ENCODE data around the gene PRRX2.
"Not testable (repeated sequence)": the region's sequence is repeated elsewhere in the genome, so short reads cannot be mapped to it uniquely, and the experiment has no call there.

The PRRX2 gene

DNA sequence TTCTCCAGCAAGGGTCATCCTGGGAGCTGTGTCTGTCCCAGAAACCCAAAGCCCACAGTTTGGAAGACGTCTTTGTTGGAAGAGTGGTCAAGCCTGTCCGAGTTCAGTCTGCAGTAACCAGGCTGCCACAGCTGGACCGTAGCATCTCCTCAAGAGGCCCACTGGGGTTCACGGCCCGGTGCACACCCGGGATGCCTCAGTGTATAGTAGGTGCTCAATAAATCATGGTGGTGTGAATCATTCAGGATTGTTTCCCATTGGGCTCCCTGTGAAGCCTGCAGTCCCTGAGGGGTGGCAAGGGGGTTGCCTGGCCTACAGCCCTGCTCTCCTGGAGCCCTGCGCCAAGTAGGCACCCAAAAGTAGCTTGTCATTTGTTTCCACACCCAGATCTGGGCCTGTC, 10.3 kb upstream of the PRRX2 start:
- no peak for DNase-seq

DNA sequence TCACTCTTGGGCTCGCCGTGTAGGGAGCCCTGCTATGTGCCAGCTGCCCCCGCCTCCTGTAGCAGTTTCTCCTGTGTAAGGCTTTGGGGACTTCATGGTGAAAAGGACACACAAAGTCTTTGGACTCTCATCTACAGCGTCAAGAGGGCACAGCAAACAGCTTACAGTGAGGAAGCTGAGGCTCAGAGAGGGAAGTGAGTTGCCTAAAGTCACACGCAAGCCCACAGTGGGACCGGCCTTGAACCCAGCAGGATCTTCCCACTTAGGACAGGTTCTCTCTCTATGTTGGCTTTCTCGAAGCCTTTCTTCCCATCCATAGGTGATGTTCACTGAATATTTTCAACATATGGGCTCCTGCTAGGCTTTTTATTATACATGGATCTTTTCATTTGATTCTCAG, 9.8 kb upstream of the PRRX2 start:
- DNase-seq, result no peak

GRCh38 chr9:129656795-129657390, 8.6 kb upstream of the PRRX2 start:
- DNase-seq, result peak; percentile 78

DNA sequence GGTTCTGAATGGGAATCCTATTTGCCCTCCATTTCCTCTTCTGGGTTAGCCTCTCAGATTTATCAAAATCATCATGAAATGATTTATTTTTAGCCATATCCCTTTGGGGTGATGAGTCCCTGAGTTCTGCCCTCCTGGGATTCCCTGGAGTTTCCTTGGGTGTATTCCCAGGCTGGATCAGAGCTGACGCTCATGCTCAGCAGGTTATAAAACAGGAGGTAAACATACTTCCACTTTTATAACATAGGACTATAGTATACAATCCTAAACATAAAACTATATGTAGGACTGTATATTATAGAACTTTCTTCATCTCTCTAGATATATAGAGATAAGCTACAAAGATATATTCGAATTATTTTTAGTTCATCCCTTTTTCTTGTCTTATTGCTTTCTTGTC, 4.4 kb upstream of the PRRX2 start:
- no peak for DNase-seq

- not testable (repeated sequence) for DNase-seq
Observed at GRCh38 chr9:129662239-129662638, 3.2 kb upstream of the PRRX2 start.

DNA sequence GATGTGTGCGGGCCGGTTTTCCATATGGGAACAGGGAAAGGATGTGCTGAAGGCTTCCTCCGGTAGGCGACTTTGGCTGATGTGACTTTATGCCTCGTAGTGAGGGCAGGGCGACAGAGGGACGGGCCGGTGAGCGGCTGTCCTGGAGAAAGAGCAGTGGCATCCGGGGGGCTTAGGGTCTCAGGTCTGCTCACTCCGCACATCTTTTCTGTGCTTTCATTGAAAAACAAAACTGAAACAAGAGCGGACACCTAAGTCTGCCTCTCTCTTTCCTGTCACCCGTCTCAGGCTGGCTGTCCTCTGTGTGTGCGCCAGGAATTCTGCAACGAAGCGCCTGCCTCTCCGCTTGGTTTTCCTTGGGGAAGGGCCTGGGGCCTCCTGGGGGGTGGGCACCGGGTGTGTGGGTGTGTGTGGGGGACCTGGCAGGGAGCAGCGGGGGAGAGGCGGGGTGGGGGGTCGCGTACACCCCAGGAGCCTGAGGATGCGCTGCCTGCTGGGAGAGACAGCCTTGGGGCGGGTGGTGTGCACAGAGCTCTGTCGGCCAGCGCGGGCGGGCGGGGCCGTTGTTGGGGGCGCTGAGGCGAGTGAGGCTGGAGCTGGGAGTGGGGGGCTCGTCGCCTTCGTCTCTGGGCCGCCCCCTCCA, 580 bp upstream of the PRRX2 start:
- no peak for DNase-seq

DNA sequence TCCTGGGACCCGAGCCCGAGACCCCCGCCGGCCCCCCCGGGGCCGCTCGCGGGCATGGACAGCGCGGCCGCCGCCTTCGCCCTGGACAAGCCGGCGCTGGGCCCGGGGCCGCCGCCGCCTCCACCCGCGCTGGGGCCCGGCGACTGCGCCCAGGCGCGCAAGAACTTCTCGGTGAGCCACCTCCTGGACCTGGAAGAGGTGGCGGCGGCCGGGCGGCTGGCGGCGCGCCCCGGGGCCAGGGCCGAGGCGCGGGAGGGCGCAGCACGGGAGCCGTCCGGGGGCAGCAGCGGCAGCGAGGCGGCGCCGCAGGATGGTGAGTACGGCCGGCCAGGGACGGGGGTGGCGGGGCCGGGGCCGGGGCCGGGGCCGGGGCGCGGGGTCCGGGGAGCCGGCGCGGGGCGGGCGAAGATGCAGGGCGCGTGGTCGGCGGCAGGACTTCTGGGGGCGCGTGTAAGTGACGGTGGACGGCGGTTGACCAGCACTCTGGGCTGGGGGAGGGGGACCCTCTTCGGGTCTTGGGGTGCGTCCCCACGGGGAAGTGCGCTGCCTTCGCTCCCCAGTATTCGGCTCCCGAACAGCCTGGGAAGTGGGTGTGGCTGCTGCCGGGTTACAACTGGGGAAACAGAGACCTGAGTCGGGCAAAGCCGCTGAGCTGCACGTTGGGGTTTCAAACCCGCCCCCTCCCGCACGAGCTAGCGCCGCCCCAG, 520 bp downstream of the PRRX2 start:
- DNase-seq, result no peak

- no peak for DNase-seq
Observed at GRCh38 chr9:129666575-129666974, 1.1 kb downstream of the PRRX2 start.

DNA sequence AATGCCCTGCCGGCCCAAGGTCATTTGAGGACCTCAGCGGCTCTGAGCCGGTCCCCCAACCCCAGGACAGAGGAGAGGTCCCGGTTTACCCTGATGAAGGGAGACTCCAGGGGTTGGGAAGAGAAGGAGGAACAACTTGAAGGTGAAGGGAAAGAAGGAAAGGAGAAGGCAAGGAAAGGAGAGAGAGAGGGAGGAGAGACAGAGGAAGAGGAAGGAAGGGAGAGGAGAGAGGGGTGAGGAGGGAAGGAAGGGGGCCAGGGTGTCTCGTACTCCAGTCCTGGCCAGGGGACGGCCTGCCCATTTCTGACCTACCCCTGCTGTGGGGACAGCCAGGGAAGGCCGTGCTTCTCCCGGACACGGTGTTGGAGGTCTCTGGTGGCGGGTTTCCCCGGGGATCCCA, 1.9 kb downstream of the PRRX2 start:
- no peak for DNase-seq

DNA sequence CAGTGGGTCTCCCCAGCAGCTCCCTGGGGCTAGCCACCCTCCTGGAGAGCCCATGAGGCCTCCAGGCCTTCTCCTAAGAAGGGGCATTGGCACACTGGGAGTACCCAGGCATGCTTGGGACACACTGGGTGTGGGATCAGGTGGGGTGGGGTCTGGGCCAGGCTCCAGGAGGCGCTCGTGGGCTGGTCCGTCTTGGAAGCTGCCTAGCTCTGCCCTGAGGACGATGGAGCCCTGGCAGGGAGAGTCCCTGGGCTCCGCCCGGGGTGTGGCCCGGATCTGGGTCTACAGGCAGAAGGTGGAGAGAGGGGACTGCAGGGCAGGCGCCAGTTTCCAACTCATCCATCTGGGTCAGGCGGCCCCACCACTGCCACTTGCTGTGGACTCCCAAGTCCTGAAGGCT, 2.4 kb downstream of the PRRX2 start:
- no peak for DNase-seq

GRCh38 chr9:129669141-129669718, 3.8 kb downstream of the PRRX2 start:
- peak; percentile 81 for DNase-seq

DNA sequence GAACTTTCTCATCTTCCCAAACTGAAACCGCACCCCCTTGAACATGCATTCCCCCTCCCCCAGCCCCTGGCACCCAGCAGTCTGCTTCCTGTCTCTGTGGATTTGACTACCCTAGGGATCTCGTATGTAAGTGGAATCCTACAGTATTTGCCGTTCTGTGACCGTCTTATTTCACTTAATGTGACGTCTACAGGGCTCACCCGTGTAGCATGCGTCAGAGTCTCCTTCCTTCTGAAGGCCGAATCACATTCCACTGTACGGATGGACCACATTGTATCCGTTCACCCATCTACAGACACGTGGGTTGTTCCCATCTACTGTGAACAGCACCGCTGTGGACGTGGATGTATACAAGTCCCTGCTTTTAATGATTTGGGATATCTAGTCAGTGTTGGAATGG, 4.5 kb downstream of the PRRX2 start:
- no peak for DNase-seq

DNA sequence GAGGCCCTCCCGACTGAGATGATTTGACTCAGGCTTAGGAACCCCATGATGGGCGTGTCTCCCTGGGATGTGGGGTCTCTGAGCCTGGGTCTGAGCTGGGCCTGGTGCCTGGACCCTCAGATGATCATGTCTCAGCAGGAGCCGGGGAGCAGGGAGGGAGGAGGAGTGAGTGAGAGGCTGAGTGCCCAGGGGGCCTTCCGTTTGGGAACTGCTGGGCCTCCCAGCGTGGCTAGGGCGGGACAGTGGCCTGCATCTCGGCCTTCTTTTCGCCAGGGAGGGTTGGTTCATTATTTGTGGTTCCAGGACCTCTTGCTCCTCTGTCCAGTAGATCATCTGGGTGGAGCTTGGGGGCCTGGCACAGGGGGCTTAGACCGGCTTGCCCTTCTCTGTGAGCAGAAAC, 5.6 kb downstream of the PRRX2 start:
- DNase-seq, result no peak

DNA sequence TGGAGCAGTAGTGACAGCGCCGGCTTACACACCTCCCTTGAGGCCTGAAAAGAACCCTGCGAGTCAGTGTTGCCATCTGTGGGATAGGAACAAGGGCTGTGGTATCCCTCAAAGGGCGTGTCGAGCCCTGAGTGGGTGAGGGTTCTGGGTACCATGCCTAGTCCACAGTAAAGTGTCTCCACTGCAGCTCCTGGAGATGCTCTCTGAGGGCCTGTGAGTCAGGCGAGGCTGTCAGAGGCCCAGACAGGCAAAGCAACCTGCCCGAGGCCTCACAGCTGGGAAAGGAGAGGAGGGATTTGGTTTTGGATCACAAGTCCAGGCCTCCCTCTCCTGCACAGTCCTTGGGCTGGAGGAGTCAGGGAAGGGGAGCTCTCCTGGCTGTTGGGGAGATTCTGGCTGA, 6.1 kb downstream of the PRRX2 start:
- no peak for DNase-seq

DNA sequence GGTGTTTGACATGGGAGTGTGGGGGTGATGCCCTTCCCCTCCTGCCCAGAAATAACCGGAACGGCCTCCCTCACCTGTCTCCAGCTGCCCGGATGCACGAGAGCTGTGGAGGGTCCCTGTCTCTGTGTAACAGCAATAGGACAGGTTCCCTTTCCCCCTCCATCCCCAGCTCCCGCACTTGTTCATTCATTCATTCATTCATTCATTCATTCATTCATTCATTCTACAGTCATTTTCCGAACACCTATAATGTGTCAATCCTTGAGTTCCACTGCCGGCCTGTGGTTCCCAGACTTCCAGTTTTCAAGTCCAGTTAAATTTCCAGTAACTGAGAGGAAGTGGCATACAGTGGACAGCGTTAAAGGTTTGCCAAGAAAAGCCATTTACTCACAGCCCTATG, 7.3 kb downstream of the PRRX2 start:
- no peak for DNase-seq

- no peak for DNase-seq
Observed at GRCh38 chr9:129673602-129674001, 8.2 kb downstream of the PRRX2 start.

- DNase-seq, result no peak
Observed at GRCh38 chr9:129674229-129674628, 8.8 kb downstream of the PRRX2 start.

DNA sequence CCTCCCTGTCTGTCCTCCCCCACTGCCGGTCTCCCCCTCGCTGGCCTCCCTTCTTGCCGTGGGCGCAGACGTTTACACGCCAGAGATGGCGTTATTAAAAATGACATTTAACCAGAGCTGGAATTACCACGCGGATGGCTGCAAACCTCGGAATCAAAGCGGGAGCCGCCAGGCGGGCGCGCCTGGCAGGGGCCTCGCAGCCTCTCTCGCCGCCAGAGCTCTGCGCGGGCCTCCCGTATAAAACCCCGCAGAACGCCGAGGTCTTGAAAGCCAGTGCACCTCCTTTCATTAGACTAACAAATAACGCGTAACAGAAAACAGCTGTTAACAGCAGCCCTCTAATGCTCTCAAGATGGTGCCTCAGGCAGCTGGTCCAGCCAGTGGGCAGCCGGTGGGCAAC, 10.2 kb downstream of the PRRX2 start:
- no peak for DNase-seq

GRCh38 chr9:129676287-129676686, 10.8 kb downstream of the PRRX2 start:
- no peak for DNase-seq

GRCh38 chr9:129676975-129677374, 11.5 kb downstream of the PRRX2 start:
- no peak for DNase-seq

GRCh38 chr9:129677456-129677855, 12.0 kb downstream of the PRRX2 start:
- no peak for DNase-seq

- DNase-seq, result no peak
Observed at GRCh38 chr9:129678844-129679243, 13.4 kb downstream of the PRRX2 start.

- DNase-seq, result no peak
Observed at GRCh38 chr9:129679537-129679936, 14.1 kb downstream of the PRRX2 start.

DNA sequence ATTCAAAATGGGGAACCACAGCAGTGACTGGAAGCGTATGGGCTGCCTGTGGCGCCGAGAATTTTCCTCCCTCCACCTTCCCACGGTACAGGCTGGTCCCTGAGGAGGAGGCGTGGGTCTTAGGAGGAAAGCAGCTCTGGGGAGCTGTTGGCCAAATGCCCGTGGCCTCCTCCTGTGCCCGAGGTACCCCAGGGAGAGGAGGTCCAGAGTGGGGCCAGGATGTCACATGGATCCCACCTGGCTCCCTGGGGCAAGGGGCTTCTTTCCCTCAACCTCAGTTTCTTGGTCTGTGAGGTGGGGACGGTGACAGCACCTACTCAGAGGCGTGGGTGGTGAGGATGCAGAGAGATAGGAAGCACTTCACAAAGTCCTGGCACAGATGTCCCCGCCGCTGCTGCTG, 16.5 kb downstream of the PRRX2 start:
- DNase-seq, result no peak
